Stimulated activated CD4-positive, alpha-beta T cell treated with anti-CD3 and anti-CD28 coated beads, Interleukin-15, amount 100 ng/mL, for 1 hour (primary cell): Measurements from ENCODE around the gene CYSTM1.

Experiments
- DNase-seq, 2 donors: peaks; one replicate each; pipeline ENCODE4 v3.0.0-alpha.2; 2020; ENCODE audit warnings: low read depth in 1 of 2, low spot score in 1 of 2

The CYSTM1 gene

DNA sequence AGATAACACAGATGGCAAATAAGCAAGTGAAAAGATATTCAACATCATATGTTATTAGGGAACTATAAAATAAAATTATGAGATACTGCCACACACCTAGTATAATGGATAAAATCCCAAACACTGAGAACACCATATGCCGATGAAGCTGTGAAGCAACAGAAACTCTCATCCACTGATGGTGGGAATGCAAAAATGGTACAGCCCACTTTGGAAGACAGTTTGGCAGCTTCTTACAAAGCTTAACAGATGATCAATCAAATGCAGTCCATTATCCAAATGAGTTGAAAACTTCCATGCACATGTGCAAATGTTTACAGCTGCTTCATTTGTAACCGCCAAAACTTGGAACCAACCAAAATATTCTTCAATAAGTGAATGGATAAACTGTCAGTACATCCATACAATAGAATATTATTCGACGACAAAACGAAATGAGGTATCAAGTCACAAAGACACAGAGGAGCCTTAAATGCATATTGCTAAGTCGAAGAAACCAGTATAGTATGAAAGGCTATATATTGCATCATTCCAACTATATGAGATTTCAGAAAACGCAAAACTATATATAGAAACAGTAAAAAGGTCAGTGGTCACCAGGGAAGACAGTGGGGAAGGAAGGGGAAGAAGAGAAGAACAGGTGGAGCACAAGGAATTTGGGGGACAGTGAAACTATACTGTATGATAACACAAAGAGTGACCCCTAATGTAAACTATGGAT, 113.0 kb downstream of the CYSTM1 start:
- DNase-seq: no peak

DNA sequence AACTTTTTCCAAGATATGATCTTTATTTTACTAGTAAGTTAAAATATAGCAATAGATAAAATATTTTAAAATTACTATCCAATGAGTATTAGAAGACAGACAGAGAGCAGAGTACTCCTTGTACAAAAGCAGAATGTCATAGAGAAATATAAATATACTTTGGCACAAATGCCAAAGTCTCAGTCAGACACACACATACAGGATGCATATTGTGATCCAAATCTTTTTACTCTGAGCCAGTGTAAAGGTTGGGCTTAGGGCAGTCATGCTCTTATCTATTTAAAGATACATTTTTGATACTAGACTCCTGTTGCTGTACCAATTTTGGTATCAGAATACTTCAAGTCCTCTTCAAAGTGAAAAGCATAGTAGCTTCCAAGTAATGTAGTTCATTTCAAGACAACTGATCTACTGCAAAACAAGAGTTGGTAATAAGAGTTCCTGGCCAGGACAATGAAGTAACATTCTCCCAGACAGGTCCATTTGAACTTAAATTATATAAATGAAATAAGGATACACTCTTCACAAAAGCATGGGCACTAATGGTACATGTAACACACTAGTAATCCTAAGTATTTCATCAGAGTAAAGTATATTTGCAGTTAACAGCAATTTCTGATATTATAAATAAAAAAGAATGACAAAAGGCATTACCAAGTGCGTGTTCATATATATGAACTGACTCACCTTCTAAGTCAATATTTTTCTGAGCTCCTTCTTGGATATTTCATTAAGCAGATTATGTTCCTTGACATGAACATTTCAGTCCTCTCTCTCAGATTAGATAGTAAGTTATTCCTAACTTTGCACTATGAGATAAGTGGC, 117.4 kb downstream of the CYSTM1 start:
- no peak for DNase-seq
